IMR-90 (cell line): ENCODE data around the gene DIAPH1.

Experiments used
- CTCF ChIP-seq: conservative IDR thresholded peaks from 2 replicates; pipeline ENCODE4 v1.5.1; 2012; ENCODE audit warnings: mild to moderate bottlenecking, low read depth, low read length, improper control_type of control experiment
- MXI1 ChIP-seq: IDR thresholded peaks from 2 replicates; pipeline ENCODE4 v1.6.1; 2012; ENCODE audit warnings: low read depth, mild to moderate bottlenecking, low read length, moderate library complexity, borderline replicate concordance
- POLR2A ChIP-seq: IDR thresholded peaks from 2 replicates; pipeline ENCODE4 v1.6.1; 2012; ENCODE audit warnings: mild to moderate bottlenecking, low read depth, low read length
- RAD21 ChIP-seq: IDR thresholded peaks from 2 replicates; pipeline ENCODE4 v1.6.1; 2012; ENCODE audit warnings: low read length, improper control_type of control experiment
- RFX5 ChIP-seq: IDR thresholded peaks from 2 replicates; pipeline ENCODE4 v1.8.0; 2012; ENCODE audit warnings: low read depth, mild to moderate bottlenecking, low read length, moderate library complexity
- SMC3 ChIP-seq: fragments of 150-350 bp; IDR thresholded peaks from 2 replicates; pipeline ENCODE4 v1.6.1; 2016; ENCODE audit warnings: low read depth, mild to moderate bottlenecking, antibody characterized with exemption, low read length, moderate library complexity

DNA sequence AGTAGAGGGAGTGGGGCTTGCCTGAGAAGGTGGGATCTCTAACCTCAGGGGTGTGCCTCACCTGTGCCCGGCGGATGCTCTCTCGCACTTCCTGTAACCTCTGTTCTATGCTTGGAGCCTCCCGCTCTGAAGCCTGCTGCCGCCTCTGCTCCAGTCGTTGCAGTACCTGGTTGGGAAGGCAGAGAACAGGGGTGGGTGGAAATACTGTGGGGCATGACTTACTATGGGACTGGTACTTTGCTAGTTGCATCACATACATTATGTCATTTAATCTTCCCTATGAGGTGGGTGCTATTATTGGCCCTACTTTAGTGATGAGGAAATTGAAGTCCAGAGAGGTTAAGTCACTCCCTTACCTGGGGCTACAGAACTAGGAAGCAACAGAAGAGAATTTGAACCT is 27.2 kb upstream of the DIAPH1 start:
- TF ChIP-seq SMC3 (no peak), CTCF (no peak), POLR2A (no peak), RAD21 (no peak), RFX5 (no peak), MXI1 (no peak)
